Measurements from ENCODE around the gene ARHGEF4. TPM values are rescaled to one million over a fixed set of nuclear protein-coding genes. Genes with fewer than 3 reads are reported as not detected.

The ARHGEF4 gene
- total RNA-seq, 1 experiment from 2014 or later, result 7.6 TPM

- DNase-seq, result no peak
- Histone ChIP-seq H3K36me3 (peaks cover 40% of the 10 kb centered on the region), H3K4me3 (no peak overlapping the region)
Measured at GRCh38 chr2:131046028-131046917, 209.6 kb downstream of the ARHGEF4 start.

GRCh38 chr2:131046918-131047652 is 210.4 kb downstream of the ARHGEF4 start:
- no peaks in the 10 kb centered on the region for H3K9me3 ChIP-seq
- H3K36me3 ChIP-seq, result peaks cover 48% of the 10 kb centered on the region
- DNase-seq, result peak; percentile 33
- H3K4me3 ChIP-seq, result no peak overlapping the region
- H3K27me3 ChIP-seq, result no peaks in the 10 kb centered on the region

More at GRCh38 chr2:131046028-131046917, 209.6 kb downstream of the ARHGEF4 start:
- Histone ChIP-seq H3K9me3 (no peaks in the 10 kb centered on the region), H3K27me3 (no peaks in the 10 kb centered on the region)

GRCh38 chr2:131047920-131048560 is 211.3 kb downstream of the ARHGEF4 start:
- H3K4me3 ChIP-seq, result no peak overlapping the region
- DNase-seq, result no peak
- no peaks in the 10 kb centered on the region for H3K9me3 ChIP-seq
- peaks cover 56% of the 10 kb centered on the region for H3K36me3 ChIP-seq
- H3K27me3 ChIP-seq, result no peaks in the 10 kb centered on the region

GRCh38 chr2:131048641-131049040 is 211.9 kb downstream of the ARHGEF4 start:
- Histone ChIP-seq H3K27me3 (no peaks in the 10 kb centered on the region), H3K4me3 (no peak overlapping the region), H3K36me3 (peaks cover 62% of the 10 kb centered on the region), H3K9me3 (no peaks in the 10 kb centered on the region)
- DNase-seq, result no peak

DNA sequence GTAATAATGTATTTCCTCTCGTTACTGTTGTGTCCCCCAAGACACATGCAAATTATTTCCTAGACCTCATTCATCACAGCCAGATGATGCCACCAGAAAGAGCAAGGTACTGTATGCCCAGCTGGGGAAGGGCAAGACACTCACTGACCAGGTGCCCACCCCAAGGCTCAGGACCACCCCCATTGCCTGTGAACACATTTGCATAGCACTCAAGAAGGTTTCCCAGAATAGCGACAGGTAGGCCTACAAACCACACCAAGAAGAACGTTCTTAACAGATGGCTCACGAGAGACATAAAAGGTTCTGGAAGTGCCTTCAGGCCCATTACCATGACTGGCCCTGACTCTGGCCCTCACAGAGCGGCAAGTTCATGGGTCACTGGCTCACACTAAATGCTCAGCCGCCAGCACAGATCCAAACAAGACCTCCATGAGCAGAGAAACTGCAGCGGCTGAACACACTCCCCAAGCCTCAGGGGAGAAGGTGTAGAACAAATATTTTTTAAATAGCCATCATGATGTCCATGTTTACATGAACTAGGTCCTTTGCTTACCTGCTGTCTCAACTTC is 212.5 kb downstream of the ARHGEF4 start:
- no peaks in the 10 kb centered on the region for H3K9me3 ChIP-seq
- no peak overlapping the region for H3K4me3 ChIP-seq
- DNase-seq, result no peak
- no peaks in the 10 kb centered on the region for H3K27me3 ChIP-seq
- H3K36me3 ChIP-seq, result peaks cover 65% of the 10 kb centered on the region

DNA sequence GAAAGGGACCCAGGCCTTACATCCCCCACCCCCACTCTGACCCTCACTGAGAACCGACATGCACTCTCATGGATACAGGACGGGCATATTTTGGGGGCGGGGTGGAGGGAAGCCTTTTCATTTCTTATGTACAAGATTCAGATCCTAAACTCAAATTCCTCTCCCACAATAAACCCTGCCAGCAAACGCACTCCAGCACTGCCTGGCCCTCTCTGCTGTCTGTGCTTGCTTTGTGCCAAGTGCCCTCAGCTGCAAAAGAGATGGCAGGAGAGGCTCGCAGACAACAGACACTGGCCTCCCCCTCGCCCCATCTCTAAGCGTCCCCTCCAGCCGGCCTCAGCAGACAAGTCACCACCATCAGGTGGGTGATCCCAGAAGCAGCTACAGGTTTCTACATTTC is 214.2 kb downstream of the ARHGEF4 start:
- no peaks in the 10 kb centered on the region for H3K9me3 ChIP-seq
- peaks cover 80% of the 10 kb centered on the region for H3K36me3 ChIP-seq
- H3K4me3 ChIP-seq, result no peak overlapping the region
- no peaks in the 10 kb centered on the region for H3K27me3 ChIP-seq
- DNase-seq, result no peak

GRCh38 chr2:131052741-131053263 is 216.1 kb downstream of the ARHGEF4 start:
- no peaks in the 10 kb centered on the region for H3K27me3 ChIP-seq
- no peak overlapping the region for H3K4me3 ChIP-seq
- peaks cover 82% of the 10 kb centered on the region for H3K36me3 ChIP-seq
- no peaks in the 10 kb centered on the region for H3K9me3 ChIP-seq
- DNase-seq, result no peak

- peaks cover 81% of the 10 kb centered on the region for H3K36me3 ChIP-seq
- H3K9me3 ChIP-seq, result no peaks in the 10 kb centered on the region
- DNase-seq, result no peak
- H3K27me3 ChIP-seq, result no peaks in the 10 kb centered on the region
- H3K4me3 ChIP-seq, result no peak overlapping the region
Measured at GRCh38 chr2:131054488-131054887, 217.8 kb downstream of the ARHGEF4 start.

GRCh38 chr2:131055169-131056065 is 218.7 kb downstream of the ARHGEF4 start:
- DNase-seq, result no peak
- Histone ChIP-seq H3K4me3 (no peak overlapping the region), H3K9me3 (no peaks in the 10 kb centered on the region), H3K36me3 (peaks cover 79% of the 10 kb centered on the region), H3K27me3 (no peaks in the 10 kb centered on the region)

- Histone ChIP-seq H3K27me3 (no peaks in the 10 kb centered on the region), H3K36me3 (peaks cover 75% of the 10 kb centered on the region), H3K4me3 (no peak overlapping the region), H3K9me3 (no peaks in the 10 kb centered on the region)
- no peak for DNase-seq
Measured at GRCh38 chr2:131056204-131056931, 219.7 kb downstream of the ARHGEF4 start.

DNA sequence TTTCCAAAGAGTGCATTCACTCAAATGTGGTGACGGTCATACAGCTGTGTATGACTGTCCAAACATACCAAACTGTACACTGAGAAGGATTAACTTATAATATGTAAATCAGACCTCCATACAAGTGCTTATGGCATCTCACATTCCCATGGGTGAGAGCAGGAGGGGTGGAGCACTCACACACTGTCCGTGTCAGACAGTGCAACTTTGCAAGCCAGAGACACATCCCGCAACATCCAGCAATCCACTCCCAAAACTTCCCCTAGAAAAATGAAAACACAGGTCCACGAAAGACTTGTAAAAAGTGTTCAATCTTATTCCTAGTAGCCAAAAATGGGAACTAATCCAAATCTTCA is 220.2 kb downstream of the ARHGEF4 start:
- Histone ChIP-seq H3K27me3 (no peaks in the 10 kb centered on the region), H3K36me3 (peaks cover 71% of the 10 kb centered on the region), H3K4me3 (no peak overlapping the region), H3K9me3 (no peaks in the 10 kb centered on the region)
- DNase-seq, result no peak

DNA sequence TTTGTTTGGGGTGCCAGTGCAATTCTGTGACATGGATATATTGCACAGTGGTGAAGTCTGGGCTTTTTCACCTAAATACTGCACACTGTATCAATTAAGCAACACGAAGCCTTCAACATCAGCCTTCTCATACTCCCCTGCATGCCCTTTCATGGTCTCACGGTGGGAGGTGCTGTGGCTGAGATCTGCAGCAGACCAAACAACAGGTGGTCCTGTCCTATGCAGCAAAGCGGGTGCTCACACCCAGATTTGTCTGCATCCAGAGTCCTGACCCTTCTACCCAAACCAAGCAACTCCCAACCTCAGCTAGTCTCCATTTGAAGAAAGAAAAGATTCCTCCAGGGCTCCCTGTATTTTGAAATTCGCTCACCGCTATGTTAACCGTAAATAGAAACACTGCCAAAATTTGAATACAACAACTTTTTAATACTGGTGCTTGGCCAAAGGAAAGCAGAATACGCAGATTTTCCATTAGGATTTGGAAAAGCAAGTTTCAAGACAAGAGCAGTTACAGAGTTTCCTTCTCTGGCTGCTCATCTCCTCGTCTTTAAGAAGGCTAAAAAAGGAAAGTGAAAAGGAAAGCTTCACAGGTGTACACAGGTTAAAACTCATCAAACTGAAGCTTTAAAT is 221.6 kb downstream of the ARHGEF4 start:
- H3K36me3 ChIP-seq, result peaks cover 65% of the 10 kb centered on the region
- DNase-seq, result no peak
- no peak overlapping the region for H3K4me3 ChIP-seq
- no peaks in the 10 kb centered on the region for H3K9me3 ChIP-seq
- H3K27me3 ChIP-seq, result no peaks in the 10 kb centered on the region

- Histone ChIP-seq H3K9me3 (no peaks in the 10 kb centered on the region), H3K4me3 (no peak overlapping the region), H3K27me3 (no peaks in the 10 kb centered on the region), H3K36me3 (peaks cover 62% of the 10 kb centered on the region)
- no peak for DNase-seq
Measured at GRCh38 chr2:131058920-131059319, 222.2 kb downstream of the ARHGEF4 start.

GRCh38 chr2:131063501-131064283 is 227.0 kb downstream of the ARHGEF4 start:
- no peaks in the 10 kb centered on the region for H3K27me3 ChIP-seq
- H3K9me3 ChIP-seq, result no peaks in the 10 kb centered on the region
- no peak overlapping the region for H3K4me3 ChIP-seq
- H3K36me3 ChIP-seq, result peaks cover 51% of the 10 kb centered on the region
- no peak for DNase-seq

All from MG63 (cell line).